ENCODE measurements around the gene SCAMP4. TPM values are rescaled to one million over a fixed set of nuclear protein-coding genes. Genes with fewer than 3 reads are reported as not detected.

SCAMP4 gene
- total RNA-seq, 1 experiment from 2014 or later: 81.3 TPM

GRCh38 chr19:1866693-1867348, 38.4 kb upstream of the SCAMP4 start:
- Mint-ChIP-seq H3K4me3 (no peak overlapping the region), H3K27me3 (ENCODE audit: low read depth) (0 out of 2 replicates have a peak, but pooled peaks cover 4% of the 10 kb centered on the region), H3K4me1 (no peaks in the 10 kb centered on the region; the same call in 1 of the 2 replicates), H3K36me3 (no peaks in the 10 kb centered on the region), H3K27ac (no peak overlapping the region), H3K9me3 (no peaks in the 10 kb centered on the region)
- CTCF ChIA-PET: interaction anchor here (3.0 kb wide), 1 partner anchor 9 kb away, joined by 48 read pairs; no protein-coding TSS in a partner anchor
- no peak for ATAC-seq
- TF ChIP-seq ATF1 (CRISPR knock-in tag; IDR thresholded peaks at IDR 0.05) (no peak), ZNF219 (CRISPR knock-in tag; IDR thresholded peaks at IDR 0.05; ENCODE audit: borderline replicate concordance) (no peak), CREB1 (CRISPR knock-in tag; IDR thresholded peaks at IDR 0.05) (no peak), IRF1 (CRISPR knock-in tag; IDR thresholded peaks at IDR 0.05) (no peak), ZNF317 (CRISPR knock-in tag; IDR thresholded peaks at IDR 0.05; ENCODE audit: borderline replicate concordance, low read depth) (no peak), MXD4 (CRISPR knock-in tag; IDR thresholded peaks at IDR 0.05; ENCODE audit: borderline replicate concordance) (no peak), PRRX2 (CRISPR knock-in tag; IDR thresholded peaks at IDR 0.05) (no peak), NR1H2 (CRISPR knock-in tag; IDR thresholded peaks at IDR 0.05) (no peak), RELA (CRISPR knock-in tag; IDR thresholded peaks at IDR 0.05; ENCODE audit: borderline replicate concordance) (no peak), FOXP4 (CRISPR knock-in tag; IDR thresholded peaks at IDR 0.05) (no peak), TEAD4 (CRISPR knock-in tag; IDR thresholded peaks at IDR 0.05) (no peak), ZBTB43 (CRISPR knock-in tag; IDR thresholded peaks at IDR 0.05) (no peak)
- POLR2A ChIA-PET: interaction anchor here (0.6 to 0.7 kb wide), 3 partner anchors 24 to 315 kb away, joined by 3 to 6 read pairs (median 5); no protein-coding TSS in a partner anchor
- DNase-seq (ENCODE audit: low spot score): no peak

- no peaks in the 10 kb centered on the region for H3K4me1 Mint-ChIP-seq
- H3K27me3 Mint-ChIP-seq (ENCODE audit: low read depth): 0 out of 2 replicates have a peak, but pooled peaks cover 2% of the 10 kb centered on the region
- POLR2A ChIA-PET: interaction anchor here (0.6 to 0.7 kb wide), 2 partner anchors 24 to 105 kb away, joined by 5 to 6 read pairs; no protein-coding TSS in a partner anchor
- TF ChIP-seq ZNF425 (CRISPR knock-in tag; conservative IDR thresholded peaks at IDR 0.05) (no peak), ZNF121 (CRISPR knock-in tag; IDR thresholded peaks at IDR 0.05) (peak; percentile 88), STAT6 (CRISPR knock-in tag; conservative IDR thresholded peaks at IDR 0.05; ENCODE audit: low read depth) (no peak), FOXK1 (CRISPR knock-in tag; IDR thresholded peaks at IDR 0.05) (no peak)
- H3K9me3 Mint-ChIP-seq: no peaks in the 10 kb centered on the region
- H3K36me3 Mint-ChIP-seq: no peaks in the 10 kb centered on the region
- H3K27ac Mint-ChIP-seq: no peak overlapping the region
- CTCF ChIA-PET: no interaction called here
- no peak for DNase-seq (ENCODE audit: low spot score)
- no peak overlapping the region for H3K4me3 Mint-ChIP-seq
- no peak for ATAC-seq
Measured at GRCh38 chr19:1867349-1867724, 37.9 kb upstream of the SCAMP4 start.
